Erythroblast (primary cell): Measurements from ENCODE around the gene SPRN.

Experiments
- GATA1 ChIP-seq: IDR thresholded peaks from 2 replicates; pipeline ENCODE4 v1.6.1; 2011; ENCODE audit warnings: low read depth, mild to moderate bottlenecking, control low read depth, low read length, moderate library complexity
- POLR2A ChIP-seq: IDR thresholded peaks from 2 replicates; pipeline ENCODE4 v1.6.1; 2011; ENCODE audit warnings: mild to moderate bottlenecking, low read length

GRCh38 chr10:133419211-133419950 lies 5.0 kb downstream of the SPRN start:
- TF ChIP-seq POLR2A (no peak), GATA1 (no peak)
